SK-N-MC (cell line): ENCODE results near the gene CCL25.

ENCODE experiments used
- EZH2 ChIP-seq: fragments of 200-600 bp; sonication (generic); IDR thresholded peaks from one replicate; pipeline ENCODE4 v1.6.1; 2017; ENCODE audit warnings: antibody characterized with exemption
- FOXP2 ChIP-seq: optimal IDR thresholded peaks from 2 replicates; pipeline ENCODE3; 2011; ENCODE audit warnings: mild to moderate bottlenecking, moderate library complexity; ENCODE audit not compliant: insufficient read depth; ENCODE audit errors: extremely low read length, control extremely low read depth
- POLR2AphosphoS5 ChIP-seq: IDR thresholded peaks from 2 replicates; pipeline ENCODE4 v1.6.1; 2012; ENCODE audit warnings: mild to moderate bottlenecking, low read depth, low read length, borderline replicate concordance

- TF ChIP-seq FOXP2 (no peak), POLR2AphosphoS5 (no peak), EZH2 (no peak)
Measured at GRCh38 chr19:8022275-8022674, 30.3 kb upstream of the CCL25 start.
